ENCODE results near the gene RIGI.

Gene RIGI

GRCh38 chr9:32503008-32503407, 23.0 kb downstream of the RIGI start:
- Histone ChIP-seq H3K4me3 (ENCODE audit: low read length) (no peak overlapping the region), H3K4me2 (ENCODE audit: low read length) (no peak overlapping the region), H3K79me2 (ENCODE audit: control insufficient read depth, low read length) (no peaks in the 10 kb centered on the region), H3K9me3 (ENCODE audit: control insufficient read depth, insufficient read depth, low read length) (no peaks in the 10 kb centered on the region), H3K4me1 (ENCODE audit: control insufficient read depth, low read length) (no peaks in the 10 kb centered on the region), H3K27ac (ENCODE audit: low read depth, low read length) (no peak overlapping the region), H3K9me2 (replicated peaks; ENCODE audit: control insufficient read depth, low read length) (no peaks in the 10 kb centered on the region), H3K27me3 (ENCODE audit: control insufficient read depth, low read length) (0 out of 2 replicates have a peak, but pooled peaks cover 2% of the 10 kb centered on the region), H3K36me3 (ENCODE audit: control insufficient read depth, low read length) (no peaks in the 10 kb centered on the region), H4K20me1 (ENCODE audit: control insufficient read depth, insufficient read depth, low read depth, low read length) (no peaks in the 10 kb centered on the region), H3F3A (ENCODE audit: control insufficient read depth, insufficient read depth) (no peaks in the 10 kb centered on the region)
- no peak for TF ChIP-seq EZH2phosphoT487 (IDR thresholded peaks at IDR 0.05; ENCODE audit: borderline replicate concordance, low read length)
- TF ChIP-seq, protein P1, sequence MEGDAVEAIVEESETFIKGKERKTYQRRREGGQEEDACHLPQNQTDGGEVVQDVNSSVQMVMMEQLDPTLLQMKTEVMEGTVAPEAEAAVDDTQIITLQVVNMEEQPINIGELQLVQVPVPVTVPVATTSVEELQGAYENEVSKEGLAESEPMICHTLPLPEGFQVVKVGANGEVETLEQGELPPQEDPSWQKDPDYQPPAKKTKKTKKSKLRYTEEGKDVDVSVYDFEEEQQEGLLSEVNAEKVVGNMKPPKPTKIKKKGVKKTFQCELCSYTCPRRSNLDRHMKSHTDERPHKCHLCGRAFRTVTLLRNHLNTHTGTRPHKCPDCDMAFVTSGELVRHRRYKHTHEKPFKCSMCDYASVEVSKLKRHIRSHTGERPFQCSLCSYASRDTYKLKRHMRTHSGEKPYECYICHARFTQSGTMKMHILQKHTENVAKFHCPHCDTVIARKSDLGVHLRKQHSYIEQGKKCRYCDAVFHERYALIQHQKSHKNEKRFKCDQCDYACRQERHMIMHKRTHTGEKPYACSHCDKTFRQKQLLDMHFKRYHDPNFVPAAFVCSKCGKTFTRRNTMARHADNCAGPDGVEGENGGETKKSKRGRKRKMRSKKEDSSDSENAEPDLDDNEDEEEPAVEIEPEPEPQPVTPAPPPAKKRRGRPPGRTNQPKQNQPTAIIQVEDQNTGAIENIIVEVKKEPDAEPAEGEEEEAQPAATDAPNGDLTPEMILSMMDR (IDR thresholded peaks at IDR 0.05; ENCODE audit: low read depth, low read length, poor library complexity, severe bottlenecking), result no peak

DNA sequence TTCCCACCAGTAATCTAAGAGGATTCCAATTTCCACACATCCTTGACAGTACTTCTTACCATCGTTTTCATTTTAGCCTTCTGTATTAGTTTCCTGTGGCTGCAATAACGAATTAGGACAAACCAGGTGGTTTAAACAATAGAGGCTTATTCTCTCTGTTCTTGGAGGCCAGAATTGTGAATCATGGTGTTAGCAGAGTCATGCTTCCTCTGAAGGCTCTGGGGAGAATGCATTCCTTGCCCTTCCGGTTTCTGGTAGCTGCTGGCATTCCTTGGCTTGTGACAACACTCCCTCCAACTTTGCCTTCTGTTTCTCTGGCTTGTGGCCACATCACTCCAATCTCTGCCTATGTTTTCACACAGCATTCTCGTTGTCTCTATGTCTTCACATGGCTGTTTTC, 23.5 kb downstream of the RIGI start:
- no peaks in the 10 kb centered on the region for H3K79me2 ChIP-seq (ENCODE audit: control insufficient read depth, low read length)
- no peak for TF ChIP-seq EZH2phosphoT487 (IDR thresholded peaks at IDR 0.05; ENCODE audit: borderline replicate concordance, low read length)
- TF ChIP-seq, protein P1 (IDR thresholded peaks at IDR 0.05; ENCODE audit: low read depth, low read length, poor library complexity, severe bottlenecking), result no peak
- no peaks in the 10 kb centered on the region for H3K4me1 ChIP-seq (ENCODE audit: control insufficient read depth, low read length)
- H3F3A ChIP-seq (ENCODE audit: control insufficient read depth, insufficient read depth), result no peaks in the 10 kb centered on the region
- no peaks in the 10 kb centered on the region for H3K9me3 ChIP-seq (ENCODE audit: control insufficient read depth, insufficient read depth, low read length)
- no peaks in the 10 kb centered on the region for H3K9me2 ChIP-seq (replicated peaks; ENCODE audit: control insufficient read depth, low read length)
- H3K4me2 ChIP-seq (ENCODE audit: low read length), result no peak overlapping the region
- H3K27ac ChIP-seq (ENCODE audit: low read depth, low read length), result no peak overlapping the region
- H3K4me3 ChIP-seq (ENCODE audit: low read length), result no peak overlapping the region
- H3K27me3 ChIP-seq (ENCODE audit: control insufficient read depth, low read length), result 0 out of 2 replicates have a peak, but pooled peaks cover 2% of the 10 kb centered on the region
- H4K20me1 ChIP-seq (ENCODE audit: control insufficient read depth, insufficient read depth, low read depth, low read length), result no peaks in the 10 kb centered on the region
- H3K36me3 ChIP-seq (ENCODE audit: control insufficient read depth, low read length), result no peaks in the 10 kb centered on the region

DNA sequence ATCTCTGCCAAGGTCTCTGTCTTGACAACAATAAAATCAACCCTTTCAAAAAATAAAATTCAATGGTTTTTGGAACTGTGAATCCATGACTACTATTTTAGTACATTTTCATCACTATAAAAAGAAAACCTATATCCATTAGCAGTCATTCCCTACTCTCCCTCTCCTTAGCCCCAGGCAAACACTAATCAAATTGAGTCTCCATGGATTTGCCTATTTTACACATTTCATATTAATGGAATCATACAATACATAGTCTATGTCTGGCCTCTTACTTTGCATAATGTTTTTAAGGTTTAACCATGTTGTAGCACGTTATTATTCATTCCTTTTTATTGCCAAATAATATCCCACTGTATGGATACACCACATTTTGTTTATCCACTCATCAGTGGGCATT, 24.1 kb downstream of the RIGI start:
- no peaks in the 10 kb centered on the region for H3K9me3 ChIP-seq (ENCODE audit: control insufficient read depth, insufficient read depth, low read length)

More for the DNA sequence above, 24.1 kb downstream of the RIGI start:
- H3F3A ChIP-seq (ENCODE audit: control insufficient read depth, insufficient read depth), result no peaks in the 10 kb centered on the region
- no peaks in the 10 kb centered on the region for H3K9me2 ChIP-seq (replicated peaks; ENCODE audit: control insufficient read depth, low read length)
- H3K79me2 ChIP-seq (ENCODE audit: control insufficient read depth, low read length), result no peaks in the 10 kb centered on the region
- H3K4me3 ChIP-seq (ENCODE audit: low read length), result no peak overlapping the region
- H3K4me1 ChIP-seq (ENCODE audit: control insufficient read depth, low read length), result no peaks in the 10 kb centered on the region
- no peak for TF ChIP-seq EZH2phosphoT487 (IDR thresholded peaks at IDR 0.05; ENCODE audit: borderline replicate concordance, low read length)
- TF ChIP-seq, protein P1 (IDR thresholded peaks at IDR 0.05; ENCODE audit: low read depth, low read length, poor library complexity, severe bottlenecking), result no peak
- 0 out of 2 replicates have a peak, but pooled peaks cover 2% of the 10 kb centered on the region for H3K27me3 ChIP-seq (ENCODE audit: control insufficient read depth, low read length)
- no peak overlapping the region for H3K4me2 ChIP-seq (ENCODE audit: low read length)
- no peak overlapping the region for H3K27ac ChIP-seq (ENCODE audit: low read depth, low read length)
- no peaks in the 10 kb centered on the region for H3K36me3 ChIP-seq (ENCODE audit: control insufficient read depth, low read length)
- no peaks in the 10 kb centered on the region for H4K20me1 ChIP-seq (ENCODE audit: control insufficient read depth, insufficient read depth, low read depth, low read length)
